Caco-2 (cell line): ENCODE data around the gene CDH13. TPM values are rescaled to one million over a fixed set of nuclear protein-coding genes. Genes with fewer than 3 reads are reported as not detected.

Source experiments
- BruUV-seq: library from RNA; stranded (reverse); fragments of 400-500 nt; replicated peaks from 2 replicates; lab custom pipeline; 2021; lab: Mats Ljungman, UMichigan
- CTCF ChIA-PET: fragments of 300-600 bp; sonication (Branson Sonifier 250); formaldehyde crosslinking; loops from one replicate; lab custom pipeline; 2022; ENCODE audit warnings: antibody characterized with exemption; lab: Charles Lee
- POLR2A ChIA-PET: fragments of 300-600 bp; sonication (Branson Sonifier 250); formaldehyde crosslinking; loops from one replicate; lab custom pipeline; 2022; ENCODE audit warnings: antibody characterized with exemption; lab: Charles Lee
- DNase-seq, 2 experiments: peaks; one replicate each; pipeline versions ENCODE4 v3.0.0 to v3.0.0-alpha.2; 2020 to 2022
- H3K27me3 ChIP-seq: replicated peaks from 2 replicates; pipeline ENCODE4 v1.6.0; 2011; ENCODE audit warnings: low read length; ENCODE audit not compliant: control insufficient read depth, insufficient read depth
- H3K36me3 ChIP-seq: 2 replicates; pipeline ENCODE4 v1.5.1; 2011; ENCODE audit warnings: low read length; ENCODE audit not compliant: control insufficient read depth, insufficient read depth
- H3K4me1 ChIP-seq: fragments of 250-450 bp; sonication (Bioruptor Pico); 2 replicates; pipeline ENCODE4 v1.5.1; 2020; ENCODE audit warnings: mild to moderate bottlenecking
- H3K4me3 ChIP-seq: 2 replicates; pipeline ENCODE4 v1.5.1; 2011; ENCODE audit warnings: low read depth, mild to moderate bottlenecking, control low read depth, low read length
- H3K9me3 ChIP-seq: fragments of 250-450 bp; sonication (Bioruptor Pico); 2 replicates; pipeline ENCODE4 v1.5.1; 2020; ENCODE audit warnings: mild to moderate bottlenecking, moderate library complexity
- H3K27ac Mint-ChIP-seq: one replicate; pipeline ENCODE4 v1.8.0; 2022; ENCODE audit warnings: mixed read lengths; ENCODE audit not compliant: unreplicated experiment
- H3K27me3 Mint-ChIP-seq: one replicate; pipeline ENCODE4 v1.8.0; 2022; ENCODE audit warnings: mixed read lengths; ENCODE audit not compliant: insufficient read depth, unreplicated experiment
- H3K36me3 Mint-ChIP-seq: one replicate; pipeline ENCODE4 v1.8.0; 2022; ENCODE audit warnings: mild to moderate bottlenecking, mixed read lengths; ENCODE audit not compliant: insufficient read depth, unreplicated experiment
- H3K4me1 Mint-ChIP-seq: one replicate; pipeline ENCODE4 v1.8.0; 2022; ENCODE audit warnings: low read depth, mixed read lengths; ENCODE audit not compliant: unreplicated experiment
- H3K4me3 Mint-ChIP-seq: one replicate; pipeline ENCODE4 v1.8.0; 2022; ENCODE audit warnings: mild to moderate bottlenecking, moderate library complexity, mixed read lengths; ENCODE audit not compliant: unreplicated experiment
- H3K9me3 Mint-ChIP-seq: one replicate; pipeline ENCODE4 v1.8.0; 2022; ENCODE audit warnings: mixed read lengths; ENCODE audit not compliant: unreplicated experiment
- intact Hi-C: fragments of 100-400 bp; cut with micrococcal nuclease; formaldehyde crosslinking; loops from one replicate; pipeline ENCODE4 v1.10.0; 2022; ENCODE audit not compliant: unreplicated experiment
- total RNA-seq: library from RNA; stranded (reverse); gene quantifications from 2 replicates; pipeline ENCODE4 v1.2.3, GENCODE V29; 2022
- TF ChIP-seq, protein P1 (sequence below), 2 experiments: fragments of 200-600 bp in 1 of 2; IDR thresholded peaks; 1 replicate in 1 of 2; 2 replicates in 1 of 2; pipeline versions ENCODE4 v1.5.1 to v1.8.0; 2011 to 2022; ENCODE audit warnings: antibody characterized with exemption in 1 of 2, control low read depth in 1 of 2, inconsistent platforms in 1 of 2, low read depth in 1 of 2, low read length in 1 of 2, mild to moderate bottlenecking in 1 of 2, moderate library complexity in 1 of 2; ENCODE audit not compliant: insufficient read depth in 1 of 2, severe bottlenecking in 1 of 2, unreplicated experiment in 1 of 2

CDH13 gene
- total RNA-seq, 1 experiment from 2014 or later, result 2.2 TPM

GRCh38 chr16:82700541-82701235, 73.9 kb downstream of the CDH13 start:
- Mint-ChIP-seq H3K4me3 (no peak overlapping the region), H3K9me3 (no peaks in the 10 kb centered on the region), H3K36me3 (no peaks in the 10 kb centered on the region), H3K27ac (no peak overlapping the region), H3K27me3 (peaks cover 6% of the 10 kb centered on the region), H3K4me1 (no peaks in the 10 kb centered on the region)
- ChIA-PET CTCF (no interaction called here), POLR2A (no interaction called here)
- TF ChIP-seq, protein P1, sequence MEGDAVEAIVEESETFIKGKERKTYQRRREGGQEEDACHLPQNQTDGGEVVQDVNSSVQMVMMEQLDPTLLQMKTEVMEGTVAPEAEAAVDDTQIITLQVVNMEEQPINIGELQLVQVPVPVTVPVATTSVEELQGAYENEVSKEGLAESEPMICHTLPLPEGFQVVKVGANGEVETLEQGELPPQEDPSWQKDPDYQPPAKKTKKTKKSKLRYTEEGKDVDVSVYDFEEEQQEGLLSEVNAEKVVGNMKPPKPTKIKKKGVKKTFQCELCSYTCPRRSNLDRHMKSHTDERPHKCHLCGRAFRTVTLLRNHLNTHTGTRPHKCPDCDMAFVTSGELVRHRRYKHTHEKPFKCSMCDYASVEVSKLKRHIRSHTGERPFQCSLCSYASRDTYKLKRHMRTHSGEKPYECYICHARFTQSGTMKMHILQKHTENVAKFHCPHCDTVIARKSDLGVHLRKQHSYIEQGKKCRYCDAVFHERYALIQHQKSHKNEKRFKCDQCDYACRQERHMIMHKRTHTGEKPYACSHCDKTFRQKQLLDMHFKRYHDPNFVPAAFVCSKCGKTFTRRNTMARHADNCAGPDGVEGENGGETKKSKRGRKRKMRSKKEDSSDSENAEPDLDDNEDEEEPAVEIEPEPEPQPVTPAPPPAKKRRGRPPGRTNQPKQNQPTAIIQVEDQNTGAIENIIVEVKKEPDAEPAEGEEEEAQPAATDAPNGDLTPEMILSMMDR (IDR thresholded peaks at IDR 0.05; ENCODE audit: insufficient read depth in 1 of 2, low read depth in 1 of 2, low read length in 1 of 2, severe bottlenecking in 1 of 2, unreplicated experiment in 1 of 2), result no peak
- BruUV-seq, result no TSS peak
- no peak for DNase-seq
- H3K36me3 ChIP-seq, result no peaks in the 10 kb centered on the region
- no peaks in the 10 kb centered on the region for H3K4me1 ChIP-seq
- H3K27me3 ChIP-seq, result no peaks in the 10 kb centered on the region
- H3K9me3 ChIP-seq, result no peaks in the 10 kb centered on the region
- H3K4me3 ChIP-seq, result no peak overlapping the region
- intact Hi-C loops, result no loop called here

GRCh38 chr16:82701442-82701955, 74.7 kb downstream of the CDH13 start:
- no peak for DNase-seq
- H3K27me3 Mint-ChIP-seq, result peaks cover 11% of the 10 kb centered on the region
- no peaks in the 10 kb centered on the region for H3K9me3 ChIP-seq
- no peak overlapping the region for H3K4me3 ChIP-seq
- intact Hi-C loops, result no loop called here
- ChIA-PET CTCF (no interaction called here), POLR2A (no interaction called here)
- no peaks in the 10 kb centered on the region for H3K36me3 ChIP-seq
- H3K36me3 Mint-ChIP-seq, result no peaks in the 10 kb centered on the region
- H3K27me3 ChIP-seq, result no peaks in the 10 kb centered on the region
- no peak overlapping the region for H3K27ac Mint-ChIP-seq
- H3K9me3 Mint-ChIP-seq, result no peaks in the 10 kb centered on the region
- no peaks in the 10 kb centered on the region for H3K4me1 Mint-ChIP-seq
- TF ChIP-seq, protein P1 (IDR thresholded peaks at IDR 0.05; ENCODE audit: insufficient read depth in 1 of 2, low read depth in 1 of 2, low read length in 1 of 2, severe bottlenecking in 1 of 2, unreplicated experiment in 1 of 2), result no peak
- no peaks in the 10 kb centered on the region for H3K4me1 ChIP-seq
- no TSS peak for BruUV-seq
- no peak overlapping the region for H3K4me3 Mint-ChIP-seq

DNA sequence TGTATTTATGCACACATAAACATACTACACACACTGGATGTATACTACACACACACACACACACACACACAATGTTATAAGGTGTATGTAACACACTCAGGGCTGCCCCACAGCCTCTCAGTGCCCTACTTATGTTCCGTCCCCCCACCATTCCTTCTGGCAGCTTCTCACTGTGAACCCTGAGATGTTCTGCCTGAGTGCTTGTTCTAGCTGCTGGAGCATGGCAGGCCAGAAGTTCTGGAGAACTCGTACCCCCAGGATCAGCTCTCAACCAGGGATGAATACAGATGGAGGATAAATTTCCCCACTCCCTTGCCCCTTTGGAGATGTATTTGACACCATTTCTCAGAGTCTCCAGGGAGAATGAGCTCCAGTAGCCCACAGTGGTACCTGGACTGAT, 76.4 kb downstream of the CDH13 start:
- Mint-ChIP-seq H3K36me3 (no peaks in the 10 kb centered on the region), H3K27ac (no peak overlapping the region), H3K9me3 (no peaks in the 10 kb centered on the region), H3K4me1 (no peaks in the 10 kb centered on the region), H3K4me3 (no peak overlapping the region), H3K27me3 (peaks cover 17% of the 10 kb centered on the region)
- POLR2A ChIA-PET, result no interaction called here
- Histone ChIP-seq H3K4me3 (no peak overlapping the region), H3K36me3 (no peaks in the 10 kb centered on the region), H3K9me3 (no peaks in the 10 kb centered on the region), H3K4me1 (no peaks in the 10 kb centered on the region), H3K27me3 (no peaks in the 10 kb centered on the region)
- BruUV-seq, result no TSS peak
- CTCF ChIA-PET, result no interaction called here
- DNase-seq, result no peak
- TF ChIP-seq, protein P1 (IDR thresholded peaks at IDR 0.05; ENCODE audit: insufficient read depth in 1 of 2, low read depth in 1 of 2, low read length in 1 of 2, severe bottlenecking in 1 of 2, unreplicated experiment in 1 of 2), result no peak
- intact Hi-C loops, result no loop called here
